ENCODE data around the gene NRG3.

DNA sequence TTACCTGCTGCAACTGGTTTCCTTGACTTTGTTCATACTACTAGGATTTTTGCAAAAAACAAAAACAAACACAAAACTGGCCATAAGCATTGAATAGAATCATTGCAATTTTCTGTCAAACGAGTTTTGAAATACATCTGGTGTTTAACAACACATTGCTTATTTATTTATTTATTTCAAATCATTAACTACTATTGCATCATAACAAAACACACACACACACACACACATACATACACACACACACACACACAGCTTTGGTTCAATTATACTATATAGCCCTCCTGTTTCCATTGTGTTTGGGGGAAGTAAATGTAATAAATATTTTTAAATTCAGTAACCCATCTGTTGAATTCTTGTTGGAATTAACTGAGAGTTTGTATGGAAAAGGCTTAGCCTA is 43.8 kb downstream of the NRG3 start:
- no peak for TF ChIP-seq EP300 (IDR thresholded peaks at IDR 0.05)
- TF ChIP-seq, protein P1, sequence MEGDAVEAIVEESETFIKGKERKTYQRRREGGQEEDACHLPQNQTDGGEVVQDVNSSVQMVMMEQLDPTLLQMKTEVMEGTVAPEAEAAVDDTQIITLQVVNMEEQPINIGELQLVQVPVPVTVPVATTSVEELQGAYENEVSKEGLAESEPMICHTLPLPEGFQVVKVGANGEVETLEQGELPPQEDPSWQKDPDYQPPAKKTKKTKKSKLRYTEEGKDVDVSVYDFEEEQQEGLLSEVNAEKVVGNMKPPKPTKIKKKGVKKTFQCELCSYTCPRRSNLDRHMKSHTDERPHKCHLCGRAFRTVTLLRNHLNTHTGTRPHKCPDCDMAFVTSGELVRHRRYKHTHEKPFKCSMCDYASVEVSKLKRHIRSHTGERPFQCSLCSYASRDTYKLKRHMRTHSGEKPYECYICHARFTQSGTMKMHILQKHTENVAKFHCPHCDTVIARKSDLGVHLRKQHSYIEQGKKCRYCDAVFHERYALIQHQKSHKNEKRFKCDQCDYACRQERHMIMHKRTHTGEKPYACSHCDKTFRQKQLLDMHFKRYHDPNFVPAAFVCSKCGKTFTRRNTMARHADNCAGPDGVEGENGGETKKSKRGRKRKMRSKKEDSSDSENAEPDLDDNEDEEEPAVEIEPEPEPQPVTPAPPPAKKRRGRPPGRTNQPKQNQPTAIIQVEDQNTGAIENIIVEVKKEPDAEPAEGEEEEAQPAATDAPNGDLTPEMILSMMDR (IDR thresholded peaks at IDR 0.05) = no peak
- no peak for TF ChIP-seq POLR2A (IDR thresholded peaks at IDR 0.05; ENCODE audit: low read depth)

Data from esophagus muscularis mucosa (tissue), 4 donors.